GM20431 (cell line): Measurements from ENCODE around the gene WHRN.

Source experiments
- in situ Hi-C: fragments of 300-500 bp; cut with MseI, MboI; formaldehyde crosslinking; loops from one replicate; pipeline ENCODE4 v1.15.0; 2020; ENCODE audit warnings: low sequenced_read_pairs; ENCODE audit not compliant: unreplicated experiment

WHRN gene

GRCh38 chr9:114475412-114476135 is 29.7 kb downstream of the WHRN start:
- in situ Hi-C loops, result no loop called here

- in situ Hi-C loops, result no loop called here
Measured at GRCh38 chr9:114474425-114474824, 30.8 kb downstream of the WHRN start.

GRCh38 chr9:114473447-114473801 is 31.8 kb downstream of the WHRN start:
- in situ Hi-C loops, result no loop called here

DNA sequence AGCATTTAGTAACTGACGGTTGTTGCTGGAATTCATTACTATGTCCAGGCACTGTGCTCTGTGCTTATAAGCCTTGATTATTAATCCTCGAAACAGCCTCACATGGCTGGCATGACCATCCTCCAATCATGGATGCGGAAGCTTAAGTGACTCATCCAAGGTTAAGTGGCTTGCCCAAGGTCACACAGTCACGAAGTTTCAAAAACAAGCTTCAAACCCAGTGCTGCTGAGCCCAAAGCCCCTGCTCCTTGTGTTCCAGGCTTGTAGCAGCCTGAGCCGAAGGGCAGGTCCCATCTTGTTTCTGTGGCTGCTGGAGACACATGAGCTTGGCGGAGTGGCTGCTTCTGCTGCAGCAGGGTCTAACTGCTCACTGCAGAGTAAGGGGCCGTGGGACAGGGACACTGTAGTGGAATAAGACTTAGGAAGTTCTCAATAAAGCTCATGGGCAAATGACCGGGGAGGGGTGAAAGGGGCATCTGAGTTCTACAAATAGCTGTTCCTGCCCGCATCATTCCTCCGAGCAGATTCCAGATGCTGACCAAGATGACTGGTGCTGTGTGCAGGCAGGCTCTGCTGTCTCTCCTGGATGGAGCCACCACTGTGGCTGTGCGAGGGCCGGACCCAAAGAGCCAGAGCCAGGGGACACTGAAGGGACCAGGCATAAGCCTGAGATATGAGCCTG is 32.4 kb downstream of the WHRN start:
- in situ Hi-C loops, result no loop called here

DNA sequence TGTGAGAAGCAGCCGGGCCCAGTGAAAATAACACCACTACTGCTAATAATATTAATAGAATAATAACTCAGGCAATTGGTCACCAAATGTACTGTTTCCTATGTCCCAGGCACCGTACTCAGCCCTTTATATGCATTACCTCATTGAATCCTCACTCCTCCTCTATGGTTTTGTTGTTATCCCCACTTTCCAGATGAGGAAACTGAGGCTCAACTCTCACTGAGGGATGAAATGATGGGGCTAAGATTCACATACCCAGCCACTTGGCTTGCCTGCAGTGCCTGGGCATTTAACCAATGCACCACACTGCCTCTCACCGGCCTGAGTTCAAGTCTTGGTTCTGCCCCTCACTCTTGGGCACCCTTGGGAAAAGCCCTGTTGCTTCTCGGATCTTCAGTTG is 34.1 kb downstream of the WHRN start:
- in situ Hi-C loops, result no loop called here

- in situ Hi-C loops, result no loop called here
Measured at GRCh38 chr9:114470581-114470980, 34.7 kb downstream of the WHRN start.

GRCh38 chr9:114470121-114470520 is 35.2 kb downstream of the WHRN start:
- in situ Hi-C loops, result no loop called here

DNA sequence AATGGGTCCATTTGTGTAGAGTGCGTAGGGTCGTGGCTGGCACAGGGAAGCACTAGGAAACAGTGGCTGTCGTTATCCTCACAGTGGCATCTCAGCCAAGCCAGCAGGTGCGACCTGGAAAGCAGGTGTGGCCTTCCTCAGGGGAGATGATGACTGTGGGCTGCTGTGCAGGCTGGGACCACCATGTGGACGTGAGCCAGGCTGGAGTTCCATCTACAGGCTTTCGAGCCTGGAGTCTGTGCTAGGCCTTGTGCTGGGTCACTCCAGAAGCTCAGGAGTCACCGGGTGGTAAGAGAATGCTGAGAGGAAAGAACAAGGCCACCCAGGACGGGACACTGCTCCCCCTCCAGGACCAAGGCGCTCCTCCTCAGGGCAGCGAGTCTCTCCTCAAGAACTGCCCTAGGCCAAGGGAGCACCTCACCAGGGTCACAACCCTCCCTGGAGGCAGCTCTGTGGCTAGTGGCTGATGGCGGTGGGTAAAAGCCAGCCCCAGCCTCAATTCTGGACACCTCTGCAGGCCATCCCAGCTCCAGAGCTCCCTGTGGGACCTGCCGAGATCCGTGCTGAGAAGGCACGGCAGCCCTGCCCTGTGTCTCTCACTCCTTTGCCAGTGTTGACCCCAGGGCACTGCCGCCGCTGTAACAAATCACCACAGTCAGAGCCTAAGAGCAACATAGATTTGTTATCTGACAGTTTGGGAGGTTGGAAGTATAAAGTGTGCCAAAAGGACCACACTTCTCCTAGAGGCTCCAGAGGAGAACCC is 36.0 kb downstream of the WHRN start:
- in situ Hi-C loops, result no loop called here

DNA sequence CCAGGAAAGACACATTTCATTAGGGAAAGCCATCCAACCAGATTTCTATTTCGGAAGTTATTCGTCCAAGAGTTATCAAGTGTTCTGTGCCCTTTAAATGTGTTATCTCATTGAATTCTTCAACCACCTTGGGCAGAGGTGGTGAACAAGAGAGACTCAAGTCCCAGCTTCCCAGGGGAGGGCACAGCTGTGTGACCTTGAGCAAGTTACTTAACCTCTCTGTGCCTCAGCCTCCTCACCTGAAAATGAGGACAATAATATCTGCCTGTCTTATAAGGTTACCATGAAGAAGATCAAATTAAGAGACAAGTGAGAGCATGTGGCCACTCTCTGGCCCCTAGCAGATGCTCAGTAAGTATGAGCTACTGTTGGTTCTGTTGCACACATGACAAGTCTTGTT is 37.4 kb downstream of the WHRN start:
- in situ Hi-C loops, result no loop called here

DNA sequence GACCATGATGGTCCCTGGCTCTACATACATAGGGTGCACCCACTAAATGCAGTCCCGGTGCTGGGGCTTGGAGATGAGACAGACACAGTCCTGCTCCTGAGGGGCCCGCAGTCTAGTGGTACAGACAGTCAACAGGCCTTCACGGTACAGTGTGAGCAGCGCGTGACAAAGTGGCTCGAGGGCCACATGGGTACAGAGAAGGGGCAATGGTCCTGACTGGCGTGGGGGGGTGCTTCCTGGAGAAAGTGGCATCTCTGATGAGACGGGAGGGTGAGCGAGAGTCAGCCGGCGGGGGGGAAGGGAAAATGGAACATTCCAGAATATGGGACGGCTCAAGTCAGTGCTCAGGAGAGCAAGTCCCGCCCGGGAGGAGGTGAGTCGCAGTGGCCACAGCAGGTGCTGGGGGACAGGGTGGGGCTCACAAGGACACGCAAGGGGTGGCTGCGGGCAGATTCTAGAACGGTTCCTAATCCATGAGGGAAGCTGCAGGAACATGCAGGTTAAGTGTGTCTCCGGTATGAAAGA is 38.0 kb downstream of the WHRN start:
- in situ Hi-C loops, result no loop called here

- in situ Hi-C loops, result no loop called here
Measured at GRCh38 chr9:114465906-114466900, 39.1 kb downstream of the WHRN start.

- in situ Hi-C loops, result no loop called here
Measured at GRCh38 chr9:114465417-114465816, 39.9 kb downstream of the WHRN start.

DNA sequence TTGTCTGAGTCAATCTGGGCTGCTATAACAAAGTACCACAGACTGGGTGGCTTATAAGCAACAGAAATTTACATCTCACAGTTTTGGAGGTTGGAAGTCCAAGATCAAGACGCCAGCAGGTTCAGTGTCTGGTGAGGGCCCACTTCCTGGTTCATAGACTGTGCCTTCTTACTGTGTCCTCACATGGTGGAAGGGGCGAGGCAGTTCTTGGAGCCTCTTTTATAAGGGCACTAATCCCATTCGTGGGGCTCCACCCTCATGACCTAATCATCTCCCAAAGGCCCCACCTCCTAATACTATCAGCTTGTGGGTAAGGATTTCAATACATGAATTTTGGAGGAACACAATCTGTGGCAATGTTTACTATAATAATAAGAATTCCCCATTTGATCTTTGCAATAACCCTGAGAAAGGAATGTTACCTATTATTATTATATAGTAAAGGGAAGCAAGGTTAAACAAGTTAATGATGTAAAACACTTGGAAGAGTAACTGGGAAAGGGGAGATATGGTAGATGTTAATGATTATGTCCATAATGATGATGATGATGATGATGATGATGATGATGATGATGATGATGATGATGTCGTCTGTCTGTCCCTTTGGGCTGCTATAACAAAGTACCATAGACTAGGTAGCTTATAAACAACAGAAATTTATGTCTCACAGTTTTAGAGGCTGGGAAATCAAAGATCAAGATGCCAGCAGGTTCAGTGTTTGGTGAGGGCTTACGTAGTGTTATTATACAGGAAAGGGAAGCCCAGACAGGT is 40.8 kb downstream of the WHRN start:
- in situ Hi-C loops, result no loop called here

DNA sequence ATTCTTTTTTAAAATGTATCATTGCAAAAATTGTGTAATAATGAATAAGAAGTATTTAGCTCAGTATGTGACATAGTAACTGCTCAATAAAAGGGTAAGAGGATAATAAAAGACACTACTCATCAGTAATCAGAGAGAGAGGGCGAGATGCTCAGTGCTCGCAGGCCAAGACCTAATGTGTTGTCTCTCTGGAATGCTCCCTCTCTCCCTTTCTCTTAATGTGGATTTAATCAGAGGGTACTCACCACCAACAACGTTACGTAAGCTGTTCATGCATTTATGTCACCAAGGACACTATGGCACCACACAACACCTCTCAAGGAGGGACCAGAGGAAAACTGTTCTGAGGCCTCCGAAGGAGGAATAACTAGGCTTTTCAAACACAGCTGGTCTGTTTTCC is 42.5 kb downstream of the WHRN start:
- in situ Hi-C loops, result no loop called here

DNA sequence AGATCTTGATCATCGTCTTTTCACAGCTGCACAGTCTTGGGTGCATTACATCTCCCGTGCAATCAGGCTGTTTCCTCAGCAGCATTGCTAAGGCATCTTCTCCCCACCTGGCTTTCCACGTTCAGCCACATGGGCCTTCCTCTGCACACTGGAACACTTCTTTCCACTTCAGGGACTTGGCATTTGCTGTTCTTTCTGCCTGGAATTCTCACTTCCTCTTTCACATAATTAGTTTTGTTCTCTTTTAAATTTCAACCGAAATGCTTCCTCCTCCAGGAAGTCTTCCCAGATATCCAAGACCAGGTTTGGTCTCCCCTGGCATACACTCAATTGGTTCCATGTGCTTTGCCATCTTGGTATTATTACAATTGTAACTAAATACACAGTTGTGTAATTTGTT is 43.8 kb downstream of the WHRN start:
- in situ Hi-C loops, result no loop called here

GRCh38 chr9:114460513-114461199 is 44.6 kb downstream of the WHRN start:
- in situ Hi-C loops, result no loop called here

- in situ Hi-C loops, result no loop called here
Measured at GRCh38 chr9:114459464-114459863, 45.8 kb downstream of the WHRN start.

- in situ Hi-C loops, result no loop called here
Measured at GRCh38 chr9:114456929-114457328, 48.3 kb downstream of the WHRN start.

- in situ Hi-C loops, result no loop called here
Measured at GRCh38 chr9:114454652-114455051, 50.6 kb downstream of the WHRN start.
